Effector memory CD4-positive, alpha-beta T cell (primary cell): ENCODE results near the gene CNOT6.
"Not testable (repeated sequence)": the region's sequence is repeated elsewhere in the genome, so short reads cannot be mapped to it uniquely, and the experiment has no call there.

ENCODE experiments used
- DNase-seq, 3 donors: peaks; one replicate each; pipeline ENCODE4 v3.0.0-alpha.2; 2020
- H3K27ac ChIP-seq: 2 replicates; pipeline ENCODE4 v1.7.0; 2013; ENCODE audit warnings: mild to moderate bottlenecking, low read length, moderate library complexity; ENCODE audit not compliant: insufficient read depth, poor library complexity, severe bottlenecking
- H3K27me3 ChIP-seq: replicated peaks from 2 replicates; pipeline ENCODE4 v1.7.0; 2013; ENCODE audit warnings: mild to moderate bottlenecking, low read length; ENCODE audit not compliant: insufficient read depth, control insufficient read depth, poor library complexity, severe bottlenecking
- H3K36me3 ChIP-seq: 2 replicates; pipeline ENCODE4 v1.7.0; 2013; ENCODE audit warnings: mild to moderate bottlenecking, low read length, moderate library complexity; ENCODE audit not compliant: control insufficient read depth, insufficient read depth
- H3K4me1 ChIP-seq: 2 replicates; pipeline ENCODE4 v1.7.0; 2013; ENCODE audit warnings: low read length, mild to moderate bottlenecking; ENCODE audit not compliant: control insufficient read depth, insufficient read depth, poor library complexity, severe bottlenecking
- H3K4me3 ChIP-seq: 2 replicates; pipeline ENCODE4 v1.7.0; 2013; ENCODE audit warnings: low read length, low read depth, mild to moderate bottlenecking; ENCODE audit not compliant: insufficient read depth, poor library complexity, severe bottlenecking
- H3K9me3 ChIP-seq: 2 replicates; pipeline ENCODE4 v1.7.0; 2013; ENCODE audit warnings: mild to moderate bottlenecking, low read length, moderate library complexity; ENCODE audit not compliant: control insufficient read depth

Gene CNOT6

GRCh38 chr5:180470361-180470760 is 23.8 kb upstream of the CNOT6 start:
- DNase-seq: no peak
- H3K27me3 ChIP-seq: no peaks in the 10 kb centered on the region
- no peak overlapping the region for H3K27ac ChIP-seq
- H3K4me1 ChIP-seq: no peaks in the 10 kb centered on the region
- H3K9me3 ChIP-seq: no peaks in the 10 kb centered on the region
- H3K4me3 ChIP-seq: no peak overlapping the region
- no peaks in the 10 kb centered on the region for H3K36me3 ChIP-seq

DNA sequence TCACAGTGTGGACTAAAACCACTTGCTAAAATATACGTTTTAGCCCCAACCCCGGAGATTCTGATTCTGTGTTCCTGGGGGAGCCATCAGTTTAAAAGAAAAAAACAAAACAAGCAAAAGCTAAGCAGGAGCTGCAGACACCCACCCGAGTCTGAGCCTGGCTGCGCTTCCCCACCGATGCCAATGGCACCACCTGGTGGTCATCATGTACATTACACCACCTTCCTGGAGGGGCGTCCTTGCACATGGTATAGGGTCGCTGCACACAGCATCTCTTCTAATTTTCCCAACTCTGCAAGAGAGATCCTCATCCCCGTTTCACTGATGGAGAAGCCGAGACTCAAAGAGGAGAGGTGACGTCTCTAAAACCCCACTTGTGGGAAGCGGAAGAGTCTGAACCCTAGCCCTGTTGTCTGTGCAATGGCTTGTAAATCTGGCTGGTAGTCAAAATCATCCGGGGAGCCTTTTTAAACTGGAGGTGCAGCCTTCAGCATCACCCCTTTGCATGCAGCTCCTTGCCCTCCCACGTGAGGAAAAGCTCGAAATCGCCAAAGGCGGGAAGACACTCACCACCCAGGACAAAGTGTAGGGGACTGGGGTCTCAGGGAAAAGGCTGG is 23.1 kb upstream of the CNOT6 start:
- DNase-seq: peak; percentile 13 to 35 (median 29)
- no peaks in the 10 kb centered on the region for H3K36me3 ChIP-seq
- no peaks in the 10 kb centered on the region for H3K4me1 ChIP-seq
- no peak overlapping the region for H3K27ac ChIP-seq
- no peaks in the 10 kb centered on the region for H3K27me3 ChIP-seq
- H3K4me3 ChIP-seq: no peak overlapping the region
- no peaks in the 10 kb centered on the region for H3K9me3 ChIP-seq

- DNase-seq: no peak
- Histone ChIP-seq H3K27me3 (no peaks in the 10 kb centered on the region), H3K4me1 (no peaks in the 10 kb centered on the region), H3K9me3 (no peaks in the 10 kb centered on the region), H3K4me3 (no peak overlapping the region), H3K27ac (no peak overlapping the region), H3K36me3 (no peaks in the 10 kb centered on the region)
Measured at GRCh38 chr5:180471866-180472265, 22.3 kb upstream of the CNOT6 start.

- H3K36me3 ChIP-seq: no peaks in the 10 kb centered on the region
- no peak overlapping the region for H3K4me3 ChIP-seq
- no peaks in the 10 kb centered on the region for H3K9me3 ChIP-seq
- no peak overlapping the region for H3K27ac ChIP-seq
- H3K4me1 ChIP-seq: no peaks in the 10 kb centered on the region
- DNase-seq: no peak
- no peaks in the 10 kb centered on the region for H3K27me3 ChIP-seq
Measured at GRCh38 chr5:180472269-180472668, 21.9 kb upstream of the CNOT6 start.

DNA sequence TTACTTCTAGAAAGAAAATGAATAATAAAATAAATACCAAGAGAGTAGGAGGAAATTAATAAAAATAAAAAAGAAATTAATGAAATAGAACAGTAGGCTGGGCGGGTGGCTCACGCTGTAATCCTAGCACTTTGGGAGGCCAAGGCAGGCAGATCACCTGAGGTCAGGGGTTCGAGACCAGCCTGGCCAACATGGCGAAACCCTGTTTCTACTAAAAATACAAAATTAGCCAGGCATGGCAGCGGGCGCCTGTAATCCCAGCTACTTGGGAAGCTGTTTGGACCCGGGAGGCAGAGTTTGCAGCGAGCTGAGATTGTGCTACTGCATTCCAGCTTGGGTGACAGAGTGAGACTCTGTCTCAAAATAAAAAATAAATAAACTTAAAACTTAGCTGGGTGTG is 20.8 kb upstream of the CNOT6 start:
- H3K4me3 ChIP-seq, H3K27ac ChIP-seq, H3K9me3 ChIP-seq, H3K27me3 ChIP-seq, DNase-seq, H3K36me3 ChIP-seq, H3K4me1 ChIP-seq: not testable (repeated sequence)

- no peaks in the 10 kb centered on the region for H3K4me1 ChIP-seq
- H3K27ac ChIP-seq: no peak overlapping the region
- DNase-seq: no peak
Measured at GRCh38 chr5:180474569-180474968, 19.6 kb upstream of the CNOT6 start.

DNA sequence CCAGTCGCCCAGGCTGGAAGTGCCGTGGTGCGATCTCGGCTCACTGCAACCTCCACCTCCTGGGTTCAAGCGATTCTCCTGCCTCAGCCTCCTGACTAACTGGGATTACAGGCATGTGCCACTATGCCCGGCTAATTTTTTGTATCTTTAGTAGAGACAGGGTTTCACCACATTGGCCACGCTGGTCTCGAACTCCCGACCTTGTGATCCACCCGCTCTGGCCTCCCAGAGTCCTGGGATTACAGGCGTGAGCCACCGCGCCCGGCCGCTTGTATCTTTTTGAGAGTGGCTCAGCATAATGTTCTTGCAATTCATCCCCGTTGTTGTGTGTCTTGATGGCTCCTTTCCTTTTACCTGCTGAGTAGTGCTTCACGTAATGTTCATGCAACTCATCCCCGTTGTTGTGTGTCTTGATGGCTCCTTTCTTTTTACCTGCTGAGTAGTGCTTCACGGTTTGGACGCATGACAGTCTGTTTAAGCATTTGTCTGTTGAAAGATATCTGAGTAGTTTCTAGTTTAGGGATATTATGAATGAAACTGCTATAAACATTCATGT is 18.1 kb upstream of the CNOT6 start:
- H3K4me3 ChIP-seq, DNase-seq: not testable (repeated sequence)

More at GRCh38 chr5:180474569-180474968, 19.6 kb upstream of the CNOT6 start:
- Histone ChIP-seq H3K9me3 (no peaks in the 10 kb centered on the region), H3K36me3 (no peaks in the 10 kb centered on the region), H3K27me3 (no peaks in the 10 kb centered on the region), H3K4me3 (no peak overlapping the region)

GRCh38 chr5:180484813-180485212 is 9.4 kb upstream of the CNOT6 start:
- no peak for DNase-seq
- Histone ChIP-seq H3K36me3 (no peaks in the 10 kb centered on the region), H3K9me3 (no peaks in the 10 kb centered on the region), H3K4me1 (no peaks in the 10 kb centered on the region), H3K4me3 (no peak overlapping the region), H3K27ac (no peak overlapping the region), H3K27me3 (no peaks in the 10 kb centered on the region)

More for the DNA sequence above, 18.1 kb upstream of the CNOT6 start:
- H3K36me3 ChIP-seq, H3K27me3 ChIP-seq, H3K9me3 ChIP-seq, H3K27ac ChIP-seq, H3K4me1 ChIP-seq: not testable (repeated sequence)

GRCh38 chr5:180486636-180487149 is 7.5 kb upstream of the CNOT6 start:
- DNase-seq: no peak
- H3K4me1 ChIP-seq: no peaks in the 10 kb centered on the region

DNA sequence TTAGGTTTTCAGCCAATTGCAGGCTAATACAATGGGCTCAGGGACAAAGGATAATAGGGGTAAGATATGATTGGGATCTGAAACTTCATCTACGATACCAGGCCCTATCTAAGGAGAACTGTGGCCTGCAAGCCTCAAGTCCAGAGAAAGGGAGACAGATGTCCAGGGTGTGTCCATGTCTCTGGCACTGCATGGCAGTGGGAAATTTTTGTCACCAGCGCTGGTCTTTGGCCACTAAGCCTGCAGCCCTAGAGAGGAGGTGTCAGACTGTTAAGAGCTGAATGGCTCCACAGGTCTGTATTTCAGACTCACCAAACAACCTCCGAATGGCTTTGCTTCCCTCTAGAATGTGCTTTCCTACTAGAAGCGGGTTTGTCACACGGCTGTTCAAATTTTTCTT is 6.6 kb upstream of the CNOT6 start:
- Histone ChIP-seq H3K27me3 (no peaks in the 10 kb centered on the region), H3K4me3 (no peak overlapping the region), H3K27ac (no peak overlapping the region), H3K4me1 (no peaks in the 10 kb centered on the region), H3K9me3 (no peaks in the 10 kb centered on the region), H3K36me3 (no peaks in the 10 kb centered on the region)
- DNase-seq: no peak

More at GRCh38 chr5:180486636-180487149, 7.5 kb upstream of the CNOT6 start:
- H3K27me3 ChIP-seq: no peaks in the 10 kb centered on the region
- H3K27ac ChIP-seq: no peak overlapping the region
- no peaks in the 10 kb centered on the region for H3K9me3 ChIP-seq
- H3K36me3 ChIP-seq: no peaks in the 10 kb centered on the region
- H3K4me3 ChIP-seq: no peak overlapping the region
